ENCODE results near the gene DST. TPM values are rescaled to one million over a fixed set of nuclear protein-coding genes. Genes with fewer than 3 reads are reported as not detected.

DST gene
- total RNA-seq, 1 experiment from 2014 or later: 91.9 TPM

- Histone ChIP-seq H3K9me3 (ENCODE audit: control insufficient read depth, low read depth, low read length) (no peaks in the 10 kb centered on the region), H3K23ac (ENCODE audit: insufficient read length, low read depth, low read length) (no peak overlapping the region), H3K18ac (ENCODE audit: insufficient read length, low read depth, low read length) (no peak overlapping the region), H4K20me1 (ENCODE audit: control insufficient read depth, insufficient read depth, insufficient read length) (no peaks in the 10 kb centered on the region), H3K4ac (ENCODE audit: low read depth, low read length) (no peak overlapping the region), H2BK120ac (ENCODE audit: low read depth, low read length, poor library complexity, severe bottlenecking) (no peak overlapping the region), H3K9ac (ENCODE audit: extremely low read depth, insufficient read length, low read length) (no peak overlapping the region), H3K79me2 (ENCODE audit: insufficient read depth, low read length) (no peaks in the 10 kb centered on the region), H2BK5ac (ENCODE audit: insufficient read length, low read length) (no peak overlapping the region), H2BK15ac (ENCODE audit: low read depth, low read length) (no peak overlapping the region), H3K4me1 (ENCODE audit: insufficient read depth, low read length) (no peaks in the 10 kb centered on the region), H4K91ac (ENCODE audit: insufficient read length, low read depth, low read length) (no peak overlapping the region), H4K8ac (replicated peaks; ENCODE audit: insufficient read length, low read depth, low read length) (no peak overlapping the region), H3K4me2 (ENCODE audit: insufficient read depth, insufficient read length, low read length) (no peak overlapping the region), H3K27ac (ENCODE audit: insufficient read length, low read depth, low read length) (no peak overlapping the region), H3T11ph (ENCODE audit: low read length) (no peak overlapping the region), H3K56ac (ENCODE audit: insufficient read length, low read depth, low read length) (no peak overlapping the region), H2BK20ac (ENCODE audit: low read depth, low read length, poor library complexity, severe bottlenecking) (no peak overlapping the region), H3K23me2 (ENCODE audit: insufficient read length, low read depth, low read length, poor library complexity, severe bottlenecking) (no peaks in the 10 kb centered on the region), H3K14ac (ENCODE audit: insufficient read depth, low read length) (no peak overlapping the region), H3K27me3 (ENCODE audit: insufficient read depth, low read length) (no peaks in the 10 kb centered on the region), H2AFZ (ENCODE audit: low read length) (no peak overlapping the region), H2AK5ac (ENCODE audit: insufficient read length, low read length) (no peak overlapping the region), H2BK12ac (ENCODE audit: insufficient read length, low read depth, low read length) (no peak overlapping the region), H3K79me1 (ENCODE audit: insufficient read depth, low read depth, low read length, poor library complexity, severe bottlenecking) (no peaks in the 10 kb centered on the region), H4K5ac (ENCODE audit: insufficient read length, low read depth, low read length) (no peak overlapping the region)
- no peak overlapping the region for H3K4me3 Mint-ChIP-seq
- H3K27me3 Mint-ChIP-seq (ENCODE audit: low read depth): no peaks in the 10 kb centered on the region
- no CpG with 5 or more reads among the region's 3 CpGs for WGBS (ENCODE audit: extremely low coverage, insufficient read length, low lambda C conversion rate)
- peaks cover 0 to 6% (median 5%) of the 10 kb centered on the region in 3 experiments; a peak in 2 of 7 replicates for H3K36me3 Mint-ChIP-seq (ENCODE audit: insufficient read depth in 1 of 3, low read depth in 3 of 3)
- no peak overlapping the region for H3K27ac Mint-ChIP-seq
- DNase-seq: no peak
- H3K9me3 Mint-ChIP-seq: no peaks in the 10 kb centered on the region
- no peak for TF ChIP-seq CTCF (conservative IDR thresholded peaks at IDR 0.05)
- H3K4me1 Mint-ChIP-seq: no peaks in the 10 kb centered on the region; a peak in 1 of 4 replicates
These were observed 24.6 kb upstream of the DST start for GRCh38 chr6:56667336-56667735.
